HepG2 (cell line): Measurements from ENCODE around the gene MAPK6. TPM values are rescaled to one million over a fixed set of nuclear protein-coding genes. Genes with fewer than 3 reads are reported as not detected.

Source experiments
- CBX1 ChIP-seq: IDR thresholded peaks from one replicate; pipeline ENCODE4 v1.6.1; 2016; ENCODE audit warnings: antibody characterized with exemption, low read depth
- FOXP1 ChIP-seq, 2 experiments: fragments of 450-650 bp in 1 of 2; IDR thresholded peaks; 2 replicates each; pipeline ENCODE4 v1.6.1; 2017 to 2018; ENCODE audit warnings: antibody characterized with exemption in 1 of 2
- LCORL ChIP-seq, 2 experiments: fragments of 450-650 bp in 1 of 2; sonication (generic) in 1 of 2; formaldehyde crosslinking in 1 of 2; IDR thresholded peaks; 2 replicates each; pipeline versions ENCODE4 v1.5.0 to v1.6.1; 2017 to 2020; ENCODE audit warnings: antibody characterized with exemption in 1 of 2, missing genetic modification reagents in 1 of 2
- SAFB2 ChIP-seq: sonication (generic); formaldehyde crosslinking; IDR thresholded peaks from 2 replicates; pipeline ENCODE4 v1.5.1; 2020; ENCODE audit warnings: missing genetic modification reagents, low read depth, mild to moderate bottlenecking, borderline replicate concordance
- TAF15 ChIP-seq: fragments of 200-400 bp; formaldehyde crosslinking; IDR thresholded peaks from one replicate; pipeline ENCODE4 v1.6.1; 2018; ENCODE audit warnings: mild to moderate bottlenecking, low read depth, low read length; ENCODE audit not compliant: poor library complexity, severe bottlenecking
- TCF7 ChIP-seq: sonication (generic); IDR thresholded peaks from 2 replicates; pipeline ENCODE4 v1.6.1; 2016; ENCODE audit warnings: antibody characterized with exemption, low read depth
- ZNF562 ChIP-seq: sonication (generic); formaldehyde crosslinking; IDR thresholded peaks from 2 replicates; pipeline ENCODE4 v1.8.0; 2022; ENCODE audit warnings: missing genetic modification reagents, borderline replicate concordance
- ZNF672 ChIP-seq: sonication (generic); formaldehyde crosslinking; IDR thresholded peaks from 2 replicates; pipeline ENCODE4 v1.8.1; 2022; ENCODE audit warnings: missing genetic modification reagents
- ZNF879 ChIP-seq: sonication (generic); formaldehyde crosslinking; IDR thresholded peaks from 2 replicates; pipeline ENCODE4 v1.8.1; 2023; ENCODE audit warnings: missing genetic modification reagents
- ZSCAN22 ChIP-seq: sonication (generic); formaldehyde crosslinking; IDR thresholded peaks from 2 replicates; pipeline ENCODE4 v1.4.0; 2020; ENCODE audit warnings: mild to moderate bottlenecking, missing genetic modification reagents
- polyA plus RNA-seq, 8 experiments: library from polyadenylated mRNA; depleted of rRNA in 3 of 8; stranded (reverse) in 7 of 8; unstranded in 1 of 8; fragments of >200 nt; fragmentation: Illumina TruSeq in 4 of 8; extraction: Trizol in 4 of 8; gene quantifications; 2 replicates each; pipeline versions ENCODE4 v1.2.1 to v1.2.3, GENCODE V29; 2011 to 2016; ENCODE audit warnings: low read depth in 4 of 8, missing spikeins in 1 of 8, mixed read lengths in 1 of 8; ENCODE audit not compliant: insufficient read depth in 1 of 8
- total RNA-seq, 5 experiments: library from RNA; depleted of rRNA; stranded (reverse); fragments of >200 nt; fragmentation: Illumina TruSeq; extraction: Trizol; gene quantifications; 2 replicates each; pipeline ENCODE4 v1.2.3, GENCODE V29; 2016; ENCODE audit warnings: low read depth in 1 of 5
- TF ChIP-seq, protein P1 (sequence below): sonication (generic); formaldehyde crosslinking; IDR thresholded peaks from 2 replicates; pipeline ENCODE4 v1.5.1; 2020; ENCODE audit warnings: missing genetic modification reagents, mild to moderate bottlenecking, borderline replicate concordance
- TF ChIP-seq, protein P2 (sequence below), 2 experiments: IDR thresholded peaks; 2 replicates each; pipeline ENCODE4 v1.6.1; 2011 to 2012; ENCODE audit warnings: low read length in 2 of 2, borderline replicate concordance in 1 of 2, low read depth in 1 of 2, mild to moderate bottlenecking in 1 of 2, moderate library complexity in 1 of 2
- TF ChIP-seq, protein P3 (sequence below): conservative IDR thresholded peaks from 2 replicates; pipeline ENCODE4 v1.6.1; 2018; ENCODE audit warnings: missing genetic modification reagents
- TF ChIP-seq, protein P4 (sequence below): IDR thresholded peaks from 2 replicates; pipeline ENCODE4 v1.4.0; 2020; ENCODE audit warnings: mild to moderate bottlenecking, missing genetic modification reagents
- TF ChIP-seq, protein P5 (sequence below): sonication (generic); formaldehyde crosslinking; IDR thresholded peaks from 2 replicates; pipeline ENCODE4 v1.4.0; 2020; ENCODE audit warnings: missing genetic modification reagents

MAPK6 gene
- total and polyA plus RNA-seq, 2 of the 13 experiments (the other 11 are each of a cell fraction or from before 2014, with no cell fraction given) = 89.5 to 99.7 TPM

DNA sequence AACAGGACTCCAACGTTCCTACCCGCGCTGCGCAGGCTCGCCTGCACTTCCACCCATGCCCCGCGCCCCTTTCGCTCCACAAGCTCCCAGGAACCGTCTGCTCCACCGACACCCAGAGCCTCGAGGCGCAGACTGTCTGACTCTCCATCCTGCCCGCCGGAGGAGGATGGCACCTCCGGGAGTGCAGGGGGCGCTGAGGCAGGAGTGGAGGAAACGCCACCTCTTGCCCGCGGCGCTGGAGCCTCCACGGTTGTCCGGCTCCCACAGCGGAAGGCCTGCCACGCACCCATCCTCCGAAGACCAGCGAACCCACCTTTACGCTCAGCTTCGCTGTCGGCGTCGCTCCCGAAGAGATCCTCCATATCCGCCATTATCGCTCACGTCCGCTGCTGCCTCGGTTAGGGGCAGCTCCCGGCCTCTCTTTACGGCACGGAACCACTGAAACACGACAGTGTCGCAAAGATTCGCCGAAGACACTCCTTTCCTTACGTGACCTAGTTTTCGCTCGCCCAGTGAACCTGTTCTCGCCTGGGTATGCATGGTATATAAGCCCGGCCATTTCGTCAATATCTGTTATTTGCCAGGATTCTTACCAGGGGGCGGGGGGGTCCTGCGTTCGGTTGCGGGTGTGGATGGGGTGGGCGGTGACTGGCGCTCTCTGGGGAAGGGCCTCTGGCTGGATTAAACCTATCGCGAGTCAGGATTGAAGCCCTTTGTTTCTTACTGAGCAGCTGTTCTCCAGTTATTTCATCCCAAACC is 47.5 kb upstream of the MAPK6 start, which contains the start of gene LEO1 (continued):
- TF ChIP-seq TAF15 = no peak
- no peak for TF ChIP-seq ZNF562 (CRISPR knock-in tag)
- TF ChIP-seq ZSCAN22 (CRISPR knock-in tag) = peak; percentile 73; the same call in 1 of the 2 replicates
- no peak for TF ChIP-seq FOXP1 (IDR thresholded peaks at IDR 0.05)
- no peak for TF ChIP-seq FOXP1 (CRISPR knock-in tag; IDR thresholded peaks at IDR 0.05)
- no peak for TF ChIP-seq SAFB2
- no peak for TF ChIP-seq LCORL (IDR thresholded peaks at IDR 0.05)
- TF ChIP-seq LCORL (CRISPR knock-in tag; IDR thresholded peaks at IDR 0.05) = peak; percentile 60; the same call in 1 of the 2 replicates
- TF ChIP-seq, protein P1, sequence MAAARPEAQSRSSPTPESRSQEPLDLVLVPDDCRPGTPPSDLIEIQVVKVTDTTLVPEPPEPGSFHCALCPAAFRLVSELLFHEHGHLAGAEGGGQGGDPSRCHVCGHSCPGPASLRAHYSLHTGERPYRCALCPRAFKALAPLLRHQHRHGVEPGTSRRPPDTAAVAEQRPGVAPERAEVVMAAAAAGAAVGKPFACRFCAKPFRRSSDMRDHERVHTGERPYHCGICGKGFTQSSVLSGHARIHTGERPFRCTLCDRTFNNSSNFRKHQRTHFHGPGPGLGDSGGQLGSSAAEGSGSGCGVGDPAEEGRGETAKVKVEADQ (CRISPR knock-in tag) = no peak; the same call in 1 of the 2 replicates
- TF ChIP-seq, protein P2, sequence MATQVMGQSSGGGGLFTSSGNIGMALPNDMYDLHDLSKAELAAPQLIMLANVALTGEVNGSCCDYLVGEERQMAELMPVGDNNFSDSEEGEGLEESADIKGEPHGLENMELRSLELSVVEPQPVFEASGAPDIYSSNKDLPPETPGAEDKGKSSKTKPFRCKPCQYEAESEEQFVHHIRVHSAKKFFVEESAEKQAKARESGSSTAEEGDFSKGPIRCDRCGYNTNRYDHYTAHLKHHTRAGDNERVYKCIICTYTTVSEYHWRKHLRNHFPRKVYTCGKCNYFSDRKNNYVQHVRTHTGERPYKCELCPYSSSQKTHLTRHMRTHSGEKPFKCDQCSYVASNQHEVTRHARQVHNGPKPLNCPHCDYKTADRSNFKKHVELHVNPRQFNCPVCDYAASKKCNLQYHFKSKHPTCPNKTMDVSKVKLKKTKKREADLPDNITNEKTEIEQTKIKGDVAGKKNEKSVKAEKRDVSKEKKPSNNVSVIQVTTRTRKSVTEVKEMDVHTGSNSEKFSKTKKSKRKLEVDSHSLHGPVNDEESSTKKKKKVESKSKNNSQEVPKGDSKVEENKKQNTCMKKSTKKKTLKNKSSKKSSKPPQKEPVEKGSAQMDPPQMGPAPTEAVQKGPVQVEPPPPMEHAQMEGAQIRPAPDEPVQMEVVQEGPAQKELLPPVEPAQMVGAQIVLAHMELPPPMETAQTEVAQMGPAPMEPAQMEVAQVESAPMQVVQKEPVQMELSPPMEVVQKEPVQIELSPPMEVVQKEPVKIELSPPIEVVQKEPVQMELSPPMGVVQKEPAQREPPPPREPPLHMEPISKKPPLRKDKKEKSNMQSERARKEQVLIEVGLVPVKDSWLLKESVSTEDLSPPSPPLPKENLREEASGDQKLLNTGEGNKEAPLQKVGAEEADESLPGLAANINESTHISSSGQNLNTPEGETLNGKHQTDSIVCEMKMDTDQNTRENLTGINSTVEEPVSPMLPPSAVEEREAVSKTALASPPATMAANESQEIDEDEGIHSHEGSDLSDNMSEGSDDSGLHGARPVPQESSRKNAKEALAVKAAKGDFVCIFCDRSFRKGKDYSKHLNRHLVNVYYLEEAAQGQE (IDR thresholded peaks at IDR 0.05; ENCODE audit: borderline replicate concordance in 1 of 2, low read depth in 1 of 2, low read length in 2 of 2) = no peak
- TF ChIP-seq ZNF672 (CRISPR knock-in tag) = no peak
- TF ChIP-seq, protein P3, sequence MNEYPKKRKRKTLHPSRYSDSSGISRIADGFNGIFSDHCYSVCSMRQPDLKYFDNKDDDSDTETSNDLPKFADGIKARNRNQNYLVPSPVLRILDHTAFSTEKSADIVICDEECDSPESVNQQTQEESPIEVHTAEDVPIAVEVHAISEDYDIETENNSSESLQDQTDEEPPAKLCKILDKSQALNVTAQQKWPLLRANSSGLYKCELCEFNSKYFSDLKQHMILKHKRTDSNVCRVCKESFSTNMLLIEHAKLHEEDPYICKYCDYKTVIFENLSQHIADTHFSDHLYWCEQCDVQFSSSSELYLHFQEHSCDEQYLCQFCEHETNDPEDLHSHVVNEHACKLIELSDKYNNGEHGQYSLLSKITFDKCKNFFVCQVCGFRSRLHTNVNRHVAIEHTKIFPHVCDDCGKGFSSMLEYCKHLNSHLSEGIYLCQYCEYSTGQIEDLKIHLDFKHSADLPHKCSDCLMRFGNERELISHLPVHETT (CRISPR knock-in tag) = peak; percentile 19
- TF ChIP-seq, protein P4, sequence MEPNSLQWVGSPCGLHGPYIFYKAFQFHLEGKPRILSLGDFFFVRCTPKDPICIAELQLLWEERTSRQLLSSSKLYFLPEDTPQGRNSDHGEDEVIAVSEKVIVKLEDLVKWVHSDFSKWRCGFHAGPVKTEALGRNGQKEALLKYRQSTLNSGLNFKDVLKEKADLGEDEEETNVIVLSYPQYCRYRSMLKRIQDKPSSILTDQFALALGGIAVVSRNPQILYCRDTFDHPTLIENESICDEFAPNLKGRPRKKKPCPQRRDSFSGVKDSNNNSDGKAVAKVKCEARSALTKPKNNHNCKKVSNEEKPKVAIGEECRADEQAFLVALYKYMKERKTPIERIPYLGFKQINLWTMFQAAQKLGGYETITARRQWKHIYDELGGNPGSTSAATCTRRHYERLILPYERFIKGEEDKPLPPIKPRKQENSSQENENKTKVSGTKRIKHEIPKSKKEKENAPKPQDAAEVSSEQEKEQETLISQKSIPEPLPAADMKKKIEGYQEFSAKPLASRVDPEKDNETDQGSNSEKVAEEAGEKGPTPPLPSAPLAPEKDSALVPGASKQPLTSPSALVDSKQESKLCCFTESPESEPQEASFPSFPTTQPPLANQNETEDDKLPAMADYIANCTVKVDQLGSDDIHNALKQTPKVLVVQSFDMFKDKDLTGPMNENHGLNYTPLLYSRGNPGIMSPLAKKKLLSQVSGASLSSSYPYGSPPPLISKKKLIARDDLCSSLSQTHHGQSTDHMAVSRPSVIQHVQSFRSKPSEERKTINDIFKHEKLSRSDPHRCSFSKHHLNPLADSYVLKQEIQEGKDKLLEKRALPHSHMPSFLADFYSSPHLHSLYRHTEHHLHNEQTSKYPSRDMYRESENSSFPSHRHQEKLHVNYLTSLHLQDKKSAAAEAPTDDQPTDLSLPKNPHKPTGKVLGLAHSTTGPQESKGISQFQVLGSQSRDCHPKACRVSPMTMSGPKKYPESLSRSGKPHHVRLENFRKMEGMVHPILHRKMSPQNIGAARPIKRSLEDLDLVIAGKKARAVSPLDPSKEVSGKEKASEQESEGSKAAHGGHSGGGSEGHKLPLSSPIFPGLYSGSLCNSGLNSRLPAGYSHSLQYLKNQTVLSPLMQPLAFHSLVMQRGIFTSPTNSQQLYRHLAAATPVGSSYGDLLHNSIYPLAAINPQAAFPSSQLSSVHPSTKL (CRISPR knock-in tag) = peak; percentile 44; the same call in 1 of the 2 replicates
- TF ChIP-seq, protein P5, sequence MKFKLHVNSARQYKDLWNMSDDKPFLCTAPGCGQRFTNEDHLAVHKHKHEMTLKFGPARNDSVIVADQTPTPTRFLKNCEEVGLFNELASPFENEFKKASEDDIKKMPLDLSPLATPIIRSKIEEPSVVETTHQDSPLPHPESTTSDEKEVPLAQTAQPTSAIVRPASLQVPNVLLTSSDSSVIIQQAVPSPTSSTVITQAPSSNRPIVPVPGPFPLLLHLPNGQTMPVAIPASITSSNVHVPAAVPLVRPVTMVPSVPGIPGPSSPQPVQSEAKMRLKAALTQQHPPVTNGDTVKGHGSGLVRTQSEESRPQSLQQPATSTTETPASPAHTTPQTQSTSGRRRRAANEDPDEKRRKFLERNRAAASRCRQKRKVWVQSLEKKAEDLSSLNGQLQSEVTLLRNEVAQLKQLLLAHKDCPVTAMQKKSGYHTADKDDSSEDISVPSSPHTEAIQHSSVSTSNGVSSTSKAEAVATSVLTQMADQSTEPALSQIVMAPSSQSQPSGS (CRISPR knock-in tag) = peak; percentile 55; the same call in 1 of the 2 replicates
- TF ChIP-seq TCF7 = no peak
- TF ChIP-seq CBX1 = no peak
- TF ChIP-seq ZNF879 = no peak
